ENCODE results near the gene DPH5.
"Not testable (repeated sequence)": the region's sequence is repeated elsewhere in the genome, so short reads cannot be mapped to it uniquely, and the experiment has no call there.

Gene DPH5

GRCh38 chr1:101032129-101032528 lies 6.5 kb upstream of the DPH5 start:
- not testable (repeated sequence) for DNase-seq (ENCODE audit: low read depth in 1 of 2, low spot score in 1 of 2)

GRCh38 chr1:101030881-101031280 lies 5.3 kb upstream of the DPH5 start:
- no peak for DNase-seq (ENCODE audit: low read depth in 1 of 2, low spot score in 1 of 2)

- no peak for DNase-seq (ENCODE audit: low read depth in 1 of 2, low spot score in 1 of 2)
Measured at GRCh38 chr1:101029184-101029583, 3.6 kb upstream of the DPH5 start.

- DNase-seq (ENCODE audit: low read depth in 1 of 2, low spot score in 1 of 2): no peak
Measured at GRCh38 chr1:101028466-101028865, 2.9 kb upstream of the DPH5 start.

GRCh38 chr1:101027194-101027772 lies 1.7 kb upstream of the DPH5 start:
- no peak for DNase-seq (ENCODE audit: low read depth in 1 of 2, low spot score in 1 of 2)

GRCh38 chr1:101026430-101026788 lies 825 bp upstream of the DPH5 start:
- DNase-seq (ENCODE audit: low read depth in 1 of 2, low spot score in 1 of 2): no peak

GRCh38 chr1:101025283-101025656 lies 314 bp downstream of the DPH5 start:
- no peak for DNase-seq (ENCODE audit: low read depth in 1 of 2, low spot score in 1 of 2)

- DNase-seq (ENCODE audit: low read depth in 1 of 2, low spot score in 1 of 2): no peak
Measured at GRCh38 chr1:101022294-101022693, 3.3 kb downstream of the DPH5 start.

- no peak for DNase-seq (ENCODE audit: low read depth in 1 of 2, low spot score in 1 of 2)
Measured at GRCh38 chr1:101017448-101017847, 8.1 kb downstream of the DPH5 start.

- no peak for DNase-seq (ENCODE audit: low read depth in 1 of 2, low spot score in 1 of 2)
Measured at GRCh38 chr1:101013776-101014175, 11.8 kb downstream of the DPH5 start.

- DNase-seq (ENCODE audit: low read depth in 1 of 2, low spot score in 1 of 2): no peak
Measured at GRCh38 chr1:101008229-101008834, 17.3 kb downstream of the DPH5 start.

- no peak for DNase-seq (ENCODE audit: low read depth in 1 of 2, low spot score in 1 of 2)
Measured at GRCh38 chr1:101006553-101006952, 19.0 kb downstream of the DPH5 start.

GRCh38 chr1:101005871-101006270 lies 19.7 kb downstream of the DPH5 start:
- no peak for DNase-seq (ENCODE audit: low read depth in 1 of 2, low spot score in 1 of 2)

GRCh38 chr1:101005183-101005582 lies 20.4 kb downstream of the DPH5 start:
- no peak for DNase-seq (ENCODE audit: low read depth in 1 of 2, low spot score in 1 of 2)

- DNase-seq (ENCODE audit: low read depth in 1 of 2, low spot score in 1 of 2): no peak
Measured at GRCh38 chr1:101004670-101005069, 20.9 kb downstream of the DPH5 start.

GRCh38 chr1:101004061-101004460 lies 21.5 kb downstream of the DPH5 start:
- no peak for DNase-seq (ENCODE audit: low read depth in 1 of 2, low spot score in 1 of 2)

- DNase-seq (ENCODE audit: low read depth in 1 of 2, low spot score in 1 of 2): no peak
Measured at GRCh38 chr1:101003012-101003650, 22.5 kb downstream of the DPH5 start.

GRCh38 chr1:101002551-101002950 lies 23.0 kb downstream of the DPH5 start:
- no peak for DNase-seq (ENCODE audit: low read depth in 1 of 2, low spot score in 1 of 2)

- DNase-seq (ENCODE audit: low read depth in 1 of 2, low spot score in 1 of 2): no peak
Measured at GRCh38 chr1:101000131-101000873, 25.3 kb downstream of the DPH5 start.

- no peak for DNase-seq (ENCODE audit: low read depth in 1 of 2, low spot score in 1 of 2)
Measured at GRCh38 chr1:100998426-100998825, 27.2 kb downstream of the DPH5 start.

GRCh38 chr1:100995198-100995988 lies 30.2 kb downstream of the DPH5 start:
- no peak for DNase-seq (ENCODE audit: low read depth in 1 of 2, low spot score in 1 of 2)
